A549 (cell line): ENCODE measurements around the gene SLC35G4.

ENCODE experiments used
- GATA3 ChIP-seq: IDR thresholded peaks from 2 replicates; pipeline ENCODE4 v1.6.1; 2012; ENCODE audit warnings: borderline replicate concordance
- HOXB5 ChIP-seq: fragments of 250-450 bp; sonication (Bioruptor Pico); IDR thresholded peaks from 2 replicates; pipeline ENCODE4 v1.5.0; 2020; ENCODE audit warnings: mild to moderate bottlenecking, moderate library complexity
- POLR2A ChIP-seq: IDR thresholded peaks from 2 replicates; pipeline ENCODE4 v1.6.1; 2012; ENCODE audit warnings: mild to moderate bottlenecking, low read length
- ZFP36 ChIP-seq: fragments of 450-650 bp; IDR thresholded peaks from 2 replicates; pipeline ENCODE4 v1.6.1; 2014; ENCODE audit warnings: borderline replicate concordance; ENCODE audit not compliant: partially characterized antibody
- TF ChIP-seq, protein P1 (sequence below): IDR thresholded peaks from 2 replicates; pipeline ENCODE4 v1.6.1; 2012
- TF ChIP-seq, protein P2 (sequence below): fragments of >200 bp; sonication (Bioruptor Twin); formaldehyde crosslinking; IDR thresholded peaks from 3 replicates; pipeline ENCODE4 v1.5.1; 2016
- TF ChIP-seq, protein P3 (sequence below): IDR thresholded peaks from 2 replicates; pipeline ENCODE4 v1.6.1; 2012; ENCODE audit warnings: low read depth, borderline replicate concordance

GRCh38 chr18:11651899-11652298 lies 42.5 kb downstream of the SLC35G4 start:
- TF ChIP-seq ZFP36 (no peak), HOXB5 (CRISPR knock-in tag) (no peak), GATA3 (no peak), POLR2A (no peak)
- TF ChIP-seq, protein P1, sequence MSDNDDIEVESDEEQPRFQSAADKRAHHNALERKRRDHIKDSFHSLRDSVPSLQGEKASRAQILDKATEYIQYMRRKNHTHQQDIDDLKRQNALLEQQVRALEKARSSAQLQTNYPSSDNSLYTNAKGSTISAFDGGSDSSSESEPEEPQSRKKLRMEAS: no peak
- TF ChIP-seq, protein P2, sequence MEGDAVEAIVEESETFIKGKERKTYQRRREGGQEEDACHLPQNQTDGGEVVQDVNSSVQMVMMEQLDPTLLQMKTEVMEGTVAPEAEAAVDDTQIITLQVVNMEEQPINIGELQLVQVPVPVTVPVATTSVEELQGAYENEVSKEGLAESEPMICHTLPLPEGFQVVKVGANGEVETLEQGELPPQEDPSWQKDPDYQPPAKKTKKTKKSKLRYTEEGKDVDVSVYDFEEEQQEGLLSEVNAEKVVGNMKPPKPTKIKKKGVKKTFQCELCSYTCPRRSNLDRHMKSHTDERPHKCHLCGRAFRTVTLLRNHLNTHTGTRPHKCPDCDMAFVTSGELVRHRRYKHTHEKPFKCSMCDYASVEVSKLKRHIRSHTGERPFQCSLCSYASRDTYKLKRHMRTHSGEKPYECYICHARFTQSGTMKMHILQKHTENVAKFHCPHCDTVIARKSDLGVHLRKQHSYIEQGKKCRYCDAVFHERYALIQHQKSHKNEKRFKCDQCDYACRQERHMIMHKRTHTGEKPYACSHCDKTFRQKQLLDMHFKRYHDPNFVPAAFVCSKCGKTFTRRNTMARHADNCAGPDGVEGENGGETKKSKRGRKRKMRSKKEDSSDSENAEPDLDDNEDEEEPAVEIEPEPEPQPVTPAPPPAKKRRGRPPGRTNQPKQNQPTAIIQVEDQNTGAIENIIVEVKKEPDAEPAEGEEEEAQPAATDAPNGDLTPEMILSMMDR: no peak
- TF ChIP-seq, protein P3, sequence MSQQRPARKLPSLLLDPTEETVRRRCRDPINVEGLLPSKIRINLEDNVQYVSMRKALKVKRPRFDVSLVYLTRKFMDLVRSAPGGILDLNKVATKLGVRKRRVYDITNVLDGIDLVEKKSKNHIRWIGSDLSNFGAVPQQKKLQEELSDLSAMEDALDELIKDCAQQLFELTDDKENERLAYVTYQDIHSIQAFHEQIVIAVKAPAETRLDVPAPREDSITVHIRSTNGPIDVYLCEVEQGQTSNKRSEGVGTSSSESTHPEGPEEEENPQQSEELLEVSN: no peak
